ENCODE data around the gene MSRB3.

The MSRB3 gene

GRCh38 chr12:65430571-65431306, 152.3 kb downstream of the MSRB3 start:
- H3K4me3 ChIP-seq (ENCODE audit: low read length in 2 of 2): no peak overlapping the region
- peaks cover 0 to 23% of the 10 kb centered on the region in 2 donors for H3K4me1 ChIP-seq (ENCODE audit: control insufficient read depth in 2 of 2, insufficient read depth in 1 of 2, low read depth in 1 of 2, low read length in 2 of 2)
- no peaks in the 10 kb centered on the region for H3K79me1 ChIP-seq (ENCODE audit: low read depth, low read length)
- H3K9ac ChIP-seq (ENCODE audit: low read depth, low read length, poor library complexity): no peak overlapping the region
- H3K9me3 ChIP-seq (replicated peaks in 1 of 2; ENCODE audit: control insufficient read depth in 2 of 2, insufficient read depth in 1 of 2, low read depth in 1 of 2, low read length in 2 of 2): peaks cover 0 to 5% of the 10 kb centered on the region in 2 donors
- H3K14ac ChIP-seq (ENCODE audit: low read length): no peak overlapping the region
- H2BK15ac ChIP-seq (ENCODE audit: low read length): no peak overlapping the region
- H4K8ac ChIP-seq (ENCODE audit: low read depth, low read length): no peak overlapping the region
- H3K4ac ChIP-seq (ENCODE audit: low read length): no peak overlapping the region
- peak overlapping the region; percentile 27 for H2AFZ ChIP-seq (ENCODE audit: low read length)
- WGBS, 2 donors (ENCODE audit: extremely low coverage in 2 of 2, insufficient read length in 2 of 2, insufficient replicate concordance in 1 of 2): no CpG with 5 or more reads among the region's 3 CpGs
- no peak overlapping the region for H2AK5ac ChIP-seq (ENCODE audit: low read depth, low read length)
- H3K36me3 ChIP-seq (replicated peaks in 1 of 2; ENCODE audit: control insufficient read depth in 2 of 2, insufficient read depth in 2 of 2, low read length in 2 of 2): no peaks in the 10 kb centered on the region
- H3K27me3 ChIP-seq (ENCODE audit: control insufficient read depth in 3 of 3, insufficient read depth in 3 of 3, low read depth in 1 of 3, low read length in 3 of 3): no peaks in the 10 kb centered on the region
- no peak overlapping the region for H4K91ac ChIP-seq (ENCODE audit: low read depth, low read length, poor library complexity)
- DNase-seq (ENCODE audit: low spot score): no peak
- no peak overlapping the region for H2BK12ac ChIP-seq (ENCODE audit: low read length)
- no peak overlapping the region for H3K18ac ChIP-seq (ENCODE audit: low read length)
- no peak overlapping the region for H3K4me2 ChIP-seq (ENCODE audit: insufficient read depth, low read length, poor library complexity, severe bottlenecking)
- H3K27ac ChIP-seq (replicated peaks; ENCODE audit: low read length): no peak overlapping the region
- no peak overlapping the region for H2BK5ac ChIP-seq (ENCODE audit: low read length)
- H3K23ac ChIP-seq (ENCODE audit: low read depth, low read length, poor library complexity): no peak overlapping the region
- H2BK120ac ChIP-seq (ENCODE audit: low read depth, low read length): no peak overlapping the region

- Histone ChIP-seq H2BK120ac (ENCODE audit: low read depth, low read length) (no peak overlapping the region), H2BK12ac (ENCODE audit: low read length) (no peak overlapping the region), H3K23ac (ENCODE audit: low read depth, low read length, poor library complexity) (no peak overlapping the region), H4K8ac (ENCODE audit: low read depth, low read length) (no peak overlapping the region), H3K18ac (ENCODE audit: low read length) (no peak overlapping the region), H2AK5ac (ENCODE audit: low read depth, low read length) (no peak overlapping the region), H3K27me3 (ENCODE audit: control insufficient read depth in 3 of 3, insufficient read depth in 3 of 3, low read depth in 1 of 3, low read length in 3 of 3) (no peaks in the 10 kb centered on the region), H4K91ac (ENCODE audit: low read depth, low read length, poor library complexity) (no peak overlapping the region), H3K4me3 (ENCODE audit: low read length in 2 of 2) (no peak overlapping the region), H3K27ac (replicated peaks; ENCODE audit: low read length) (no peak overlapping the region), H3K4me1 (ENCODE audit: control insufficient read depth in 2 of 2, insufficient read depth in 1 of 2, low read depth in 1 of 2, low read length in 2 of 2) (peaks cover 0 to 21% of the 10 kb centered on the region in 2 donors), H3K9me3 (replicated peaks in 1 of 2; ENCODE audit: control insufficient read depth in 2 of 2, insufficient read depth in 1 of 2, low read depth in 1 of 2, low read length in 2 of 2) (peaks cover 0 to under 1% of the 10 kb centered on the region in 2 donors), H2AFZ (ENCODE audit: low read length) (no peak overlapping the region), H2BK5ac (ENCODE audit: low read length) (no peak overlapping the region), H2BK15ac (ENCODE audit: low read length) (no peak overlapping the region), H3K9ac (ENCODE audit: low read depth, low read length, poor library complexity) (no peak overlapping the region), H3K36me3 (replicated peaks in 1 of 2; ENCODE audit: control insufficient read depth in 2 of 2, insufficient read depth in 2 of 2, low read length in 2 of 2) (no peaks in the 10 kb centered on the region), H3K14ac (ENCODE audit: low read length) (no peak overlapping the region), H3K4me2 (ENCODE audit: insufficient read depth, low read length, poor library complexity, severe bottlenecking) (no peak overlapping the region), H3K4ac (ENCODE audit: low read length) (no peak overlapping the region), H3K79me1 (ENCODE audit: low read depth, low read length) (no peaks in the 10 kb centered on the region)
- DNase-seq (ENCODE audit: low spot score): no peak
Observed at GRCh38 chr12:65432114-65432513, 153.6 kb downstream of the MSRB3 start.

- H3K23ac ChIP-seq (ENCODE audit: low read depth, low read length, poor library complexity): no peak overlapping the region
- no peaks in the 10 kb centered on the region for H3K79me1 ChIP-seq (ENCODE audit: low read depth, low read length)
- no peak overlapping the region for H2BK5ac ChIP-seq (ENCODE audit: low read length)
- no peak overlapping the region for H2BK15ac ChIP-seq (ENCODE audit: low read length)
- H2BK120ac ChIP-seq (ENCODE audit: low read depth, low read length): no peak overlapping the region
- no peak overlapping the region for H4K8ac ChIP-seq (ENCODE audit: low read depth, low read length)
- H3K27ac ChIP-seq (replicated peaks; ENCODE audit: low read length): no peak overlapping the region
- no peak overlapping the region for H3K14ac ChIP-seq (ENCODE audit: low read length)
- no CpG with 5 or more reads among the region's 1 CpG for WGBS, 2 donors (ENCODE audit: extremely low coverage in 2 of 2, insufficient read length in 2 of 2, insufficient replicate concordance in 1 of 2)
- no peak overlapping the region for H2BK12ac ChIP-seq (ENCODE audit: low read length)
- H2AK5ac ChIP-seq (ENCODE audit: low read depth, low read length): no peak overlapping the region
- H2AFZ ChIP-seq (ENCODE audit: low read length): no peak overlapping the region
- H3K4ac ChIP-seq (ENCODE audit: low read length): no peak overlapping the region
- peaks cover 0 to 18% of the 10 kb centered on the region in 2 donors for H3K4me1 ChIP-seq (ENCODE audit: control insufficient read depth in 2 of 2, insufficient read depth in 1 of 2, low read depth in 1 of 2, low read length in 2 of 2)
- H3K36me3 ChIP-seq (replicated peaks in 1 of 2; ENCODE audit: control insufficient read depth in 2 of 2, insufficient read depth in 2 of 2, low read length in 2 of 2): no peaks in the 10 kb centered on the region
- DNase-seq (ENCODE audit: low spot score): no peak
- no peak overlapping the region for H4K91ac ChIP-seq (ENCODE audit: low read depth, low read length, poor library complexity)
- no peak overlapping the region for H3K9ac ChIP-seq (ENCODE audit: low read depth, low read length, poor library complexity)
- peaks cover 0 to 4% of the 10 kb centered on the region in 2 donors for H3K9me3 ChIP-seq (replicated peaks in 1 of 2; ENCODE audit: control insufficient read depth in 2 of 2, insufficient read depth in 1 of 2, low read depth in 1 of 2, low read length in 2 of 2)
- H3K4me3 ChIP-seq (ENCODE audit: low read length in 2 of 2): no peak overlapping the region
- no peak overlapping the region for H3K18ac ChIP-seq (ENCODE audit: low read length)
- no peak overlapping the region for H3K4me2 ChIP-seq (ENCODE audit: insufficient read depth, low read length, poor library complexity, severe bottlenecking)
- H3K27me3 ChIP-seq (ENCODE audit: control insufficient read depth in 3 of 3, insufficient read depth in 3 of 3, low read depth in 1 of 3, low read length in 3 of 3): no peaks in the 10 kb centered on the region
Observed at GRCh38 chr12:65432651-65433050, 154.2 kb downstream of the MSRB3 start.

- Histone ChIP-seq H2AK5ac (ENCODE audit: low read depth, low read length) (no peak overlapping the region), H3K14ac (ENCODE audit: low read length) (no peak overlapping the region), H3K4me3 (ENCODE audit: low read length in 2 of 2) (no peak overlapping the region), H2BK12ac (ENCODE audit: low read length) (no peak overlapping the region), H3K18ac (ENCODE audit: low read length) (no peak overlapping the region), H4K8ac (ENCODE audit: low read depth, low read length) (no peak overlapping the region), H4K91ac (ENCODE audit: low read depth, low read length, poor library complexity) (no peak overlapping the region), H2BK15ac (ENCODE audit: low read length) (no peak overlapping the region), H3K4ac (ENCODE audit: low read length) (no peak overlapping the region), H2BK120ac (ENCODE audit: low read depth, low read length) (no peak overlapping the region), H3K27me3 (ENCODE audit: control insufficient read depth in 3 of 3, insufficient read depth in 3 of 3, low read depth in 1 of 3, low read length in 3 of 3) (no peaks in the 10 kb centered on the region), H3K4me2 (ENCODE audit: insufficient read depth, low read length, poor library complexity, severe bottlenecking) (no peak overlapping the region), H2AFZ (ENCODE audit: low read length) (no peak overlapping the region), H3K27ac (replicated peaks; ENCODE audit: low read length) (no peak overlapping the region), H3K9me3 (replicated peaks in 1 of 2; ENCODE audit: control insufficient read depth in 2 of 2, insufficient read depth in 1 of 2, low read depth in 1 of 2, low read length in 2 of 2) (peaks cover 0 to 14% of the 10 kb centered on the region in 2 donors), H3K4me1 (ENCODE audit: control insufficient read depth in 2 of 2, insufficient read depth in 1 of 2, low read depth in 1 of 2, low read length in 2 of 2) (peaks cover 0 to 18% of the 10 kb centered on the region in 2 donors), H3K23ac (ENCODE audit: low read depth, low read length, poor library complexity) (no peak overlapping the region), H3K79me1 (ENCODE audit: low read depth, low read length) (no peaks in the 10 kb centered on the region), H3K9ac (ENCODE audit: low read depth, low read length, poor library complexity) (no peak overlapping the region), H3K36me3 (replicated peaks in 1 of 2; ENCODE audit: control insufficient read depth in 2 of 2, insufficient read depth in 2 of 2, low read length in 2 of 2) (no peaks in the 10 kb centered on the region), H2BK5ac (ENCODE audit: low read length) (no peak overlapping the region)
- no peak for DNase-seq (ENCODE audit: low spot score)
- no CpG with 5 or more reads among the region's 3 CpGs for WGBS, 2 donors (ENCODE audit: extremely low coverage in 2 of 2, insufficient read length in 2 of 2, insufficient replicate concordance in 1 of 2)
Observed at GRCh38 chr12:65434737-65435136, 156.3 kb downstream of the MSRB3 start.

Measured in neuronal stem cell (in vitro differentiated cells).